Measurements from ENCODE around the gene COL5A3.

The COL5A3 gene

DNA sequence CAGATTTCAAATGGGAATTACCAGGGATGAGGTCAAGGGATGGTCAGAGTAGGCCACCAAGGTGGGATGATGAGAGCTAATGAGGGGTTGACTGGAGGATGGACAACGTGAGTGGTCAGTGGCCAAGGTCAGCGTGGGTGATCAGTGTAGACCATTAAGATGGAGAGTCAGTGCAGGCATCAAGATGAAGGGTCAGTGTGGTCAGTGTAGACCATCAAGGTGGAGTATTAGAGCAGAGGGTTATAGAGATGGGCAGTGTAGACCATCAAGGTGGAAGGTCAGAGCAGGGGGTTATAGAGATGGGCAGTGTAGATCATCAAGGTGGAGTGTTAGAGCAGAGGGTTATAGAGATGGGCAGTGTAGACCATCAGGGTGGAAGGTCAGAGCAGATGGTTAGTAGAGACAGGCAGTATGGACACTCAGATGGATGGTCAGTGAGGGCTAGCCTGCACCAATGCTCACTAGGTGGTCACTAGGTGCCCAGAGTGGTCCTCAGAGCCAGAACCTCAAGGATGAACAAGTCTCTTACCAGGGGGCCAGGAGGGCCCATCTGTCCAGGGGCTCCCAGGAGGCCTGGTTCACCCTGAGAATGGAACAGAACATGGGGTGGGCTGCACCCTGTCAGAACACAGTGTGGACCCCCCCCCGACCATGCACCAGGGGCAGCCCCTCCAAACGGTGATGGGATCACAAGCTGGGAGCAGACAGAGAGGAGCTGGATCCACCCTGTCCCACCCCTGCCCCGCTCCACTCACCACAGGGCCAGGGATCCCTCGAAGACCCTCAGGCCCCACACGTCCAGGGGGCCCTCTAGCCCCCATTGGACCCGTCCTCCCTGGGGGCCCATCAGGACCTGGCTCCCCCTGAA lies 41.2 kb downstream of the COL5A3 start:
- Histone ChIP-seq H3K4me2 (ENCODE audit: low read length) (no peak overlapping the region), H3K4me1 (ENCODE audit: insufficient read depth, low read length, severe bottlenecking) (no peaks in the 10 kb centered on the region)

GRCh38 chr19:9967326-9967725 lies 43.0 kb downstream of the COL5A3 start:
- no peaks in the 10 kb centered on the region for H3K36me3 ChIP-seq (ENCODE audit: insufficient read depth, low read length)
- no peak overlapping the region for H3K4me3 ChIP-seq (ENCODE audit: low read depth, low read length, poor library complexity, severe bottlenecking)
- H3K9me2 ChIP-seq (ENCODE audit: low read depth, low read length) = no peaks in the 10 kb centered on the region
- no peaks in the 10 kb centered on the region for H3K9me3 ChIP-seq (ENCODE audit: low read length)
- no peak overlapping the region for H3K9ac ChIP-seq (ENCODE audit: low read length)
- H2AFZ ChIP-seq (ENCODE audit: low read length) = no peak overlapping the region
- H3K4me2 ChIP-seq (ENCODE audit: low read length) = no peak overlapping the region
- no peaks in the 10 kb centered on the region for H3K4me1 ChIP-seq (ENCODE audit: insufficient read depth, low read length, severe bottlenecking)
- no peak overlapping the region for H3K27ac ChIP-seq (ENCODE audit: low read depth, low read length, poor library complexity, severe bottlenecking)
- no peaks in the 10 kb centered on the region for H3K79me2 ChIP-seq (ENCODE audit: insufficient read depth, low read length)
- H4K20me1 ChIP-seq (ENCODE audit: insufficient read depth, low read length) = no peaks in the 10 kb centered on the region
- no peak for TF ChIP-seq EZH2 (IDR thresholded peaks at IDR 0.05; ENCODE audit: borderline replicate concordance, low read length)
- TF ChIP-seq CTCF (IDR thresholded peaks at IDR 0.05; ENCODE audit: low read length) = no peak
- H3F3A ChIP-seq (ENCODE audit: insufficient read depth, low read length) = no peaks in the 10 kb centered on the region
- H3K27me3 ChIP-seq (ENCODE audit: insufficient read depth, low read length) = no peaks in the 10 kb centered on the region

More for the DNA sequence above, 41.2 kb downstream of the COL5A3 start:
- H3K27ac ChIP-seq (ENCODE audit: low read depth, low read length, poor library complexity, severe bottlenecking) = no peak overlapping the region
- H4K20me1 ChIP-seq (ENCODE audit: insufficient read depth, low read length) = no peaks in the 10 kb centered on the region
- no peaks in the 10 kb centered on the region for H3F3A ChIP-seq (ENCODE audit: insufficient read depth, low read length)
- TF ChIP-seq EZH2 (IDR thresholded peaks at IDR 0.05; ENCODE audit: borderline replicate concordance, low read length) (no peak), CTCF (IDR thresholded peaks at IDR 0.05; ENCODE audit: low read length) (no peak)
- no peak overlapping the region for H3K4me3 ChIP-seq (ENCODE audit: low read depth, low read length, poor library complexity, severe bottlenecking)
- no peaks in the 10 kb centered on the region for H3K9me2 ChIP-seq (ENCODE audit: low read depth, low read length)
- H3K27me3 ChIP-seq (ENCODE audit: insufficient read depth, low read length) = no peaks in the 10 kb centered on the region
- no peaks in the 10 kb centered on the region for H3K79me2 ChIP-seq (ENCODE audit: insufficient read depth, low read length)
- H3K36me3 ChIP-seq (ENCODE audit: insufficient read depth, low read length) = no peaks in the 10 kb centered on the region
- H3K9ac ChIP-seq (ENCODE audit: low read length) = no peak overlapping the region
- H3K9me3 ChIP-seq (ENCODE audit: low read length) = no peaks in the 10 kb centered on the region
- no peak overlapping the region for H2AFZ ChIP-seq (ENCODE audit: low read length)

DNA sequence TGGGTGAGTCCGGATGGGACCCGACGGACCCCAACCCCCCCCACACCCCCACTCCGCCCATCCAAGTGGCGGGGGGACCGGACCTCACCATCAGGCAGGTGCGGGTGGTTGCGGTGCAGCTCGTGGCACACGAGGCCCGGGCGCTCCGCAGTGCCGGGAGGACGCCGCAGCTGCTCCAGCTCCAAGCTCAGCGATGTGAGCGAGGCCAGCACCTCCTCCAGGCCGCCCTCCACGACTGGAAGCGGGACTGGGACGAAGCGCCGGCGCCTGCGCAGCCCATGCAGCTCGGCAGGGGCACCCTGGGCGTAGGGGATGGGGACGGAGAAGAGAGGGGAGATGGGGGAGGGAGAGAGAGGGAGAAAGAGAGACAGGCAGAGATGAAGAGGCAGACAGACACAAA lies 43.9 kb downstream of the COL5A3 start:
- H3K9ac ChIP-seq (ENCODE audit: low read length) = no peak overlapping the region
- TF ChIP-seq CTCF (IDR thresholded peaks at IDR 0.05; ENCODE audit: low read length) (no peak), EZH2 (IDR thresholded peaks at IDR 0.05; ENCODE audit: borderline replicate concordance, low read length) (no peak)
- H3K27ac ChIP-seq (ENCODE audit: low read depth, low read length, poor library complexity, severe bottlenecking) = no peak overlapping the region

More for the DNA sequence above, 43.9 kb downstream of the COL5A3 start:
- H4K20me1 ChIP-seq (ENCODE audit: insufficient read depth, low read length) = no peaks in the 10 kb centered on the region
- H3K27me3 ChIP-seq (ENCODE audit: insufficient read depth, low read length) = no peaks in the 10 kb centered on the region
- no peaks in the 10 kb centered on the region for H3K36me3 ChIP-seq (ENCODE audit: insufficient read depth, low read length)
- no peaks in the 10 kb centered on the region for H3K9me2 ChIP-seq (ENCODE audit: low read depth, low read length)
- no peak overlapping the region for H3K4me3 ChIP-seq (ENCODE audit: low read depth, low read length, poor library complexity, severe bottlenecking)
- H3K4me2 ChIP-seq (ENCODE audit: low read length) = no peak overlapping the region
- no peaks in the 10 kb centered on the region for H3K79me2 ChIP-seq (ENCODE audit: insufficient read depth, low read length)
- H2AFZ ChIP-seq (ENCODE audit: low read length) = no peak overlapping the region
- no peaks in the 10 kb centered on the region for H3F3A ChIP-seq (ENCODE audit: insufficient read depth, low read length)
- H3K4me1 ChIP-seq (ENCODE audit: insufficient read depth, low read length, severe bottlenecking) = no peaks in the 10 kb centered on the region
- H3K9me3 ChIP-seq (ENCODE audit: low read length) = no peaks in the 10 kb centered on the region
